HG03103 (cell line): ENCODE results near the gene USP9X.
"Not testable (repeated sequence)": the region's sequence is repeated elsewhere in the genome, so short reads cannot be mapped to it uniquely, and the experiment has no call there.

Experiments used
- ATAC-seq: cut with Tn5 transposase; IDR thresholded peaks from one replicate; pipeline ENCODE4 v1.9.1; 2021; ENCODE audit warnings: low read depth; ENCODE audit not compliant: unreplicated experiment

USP9X gene, protein sequence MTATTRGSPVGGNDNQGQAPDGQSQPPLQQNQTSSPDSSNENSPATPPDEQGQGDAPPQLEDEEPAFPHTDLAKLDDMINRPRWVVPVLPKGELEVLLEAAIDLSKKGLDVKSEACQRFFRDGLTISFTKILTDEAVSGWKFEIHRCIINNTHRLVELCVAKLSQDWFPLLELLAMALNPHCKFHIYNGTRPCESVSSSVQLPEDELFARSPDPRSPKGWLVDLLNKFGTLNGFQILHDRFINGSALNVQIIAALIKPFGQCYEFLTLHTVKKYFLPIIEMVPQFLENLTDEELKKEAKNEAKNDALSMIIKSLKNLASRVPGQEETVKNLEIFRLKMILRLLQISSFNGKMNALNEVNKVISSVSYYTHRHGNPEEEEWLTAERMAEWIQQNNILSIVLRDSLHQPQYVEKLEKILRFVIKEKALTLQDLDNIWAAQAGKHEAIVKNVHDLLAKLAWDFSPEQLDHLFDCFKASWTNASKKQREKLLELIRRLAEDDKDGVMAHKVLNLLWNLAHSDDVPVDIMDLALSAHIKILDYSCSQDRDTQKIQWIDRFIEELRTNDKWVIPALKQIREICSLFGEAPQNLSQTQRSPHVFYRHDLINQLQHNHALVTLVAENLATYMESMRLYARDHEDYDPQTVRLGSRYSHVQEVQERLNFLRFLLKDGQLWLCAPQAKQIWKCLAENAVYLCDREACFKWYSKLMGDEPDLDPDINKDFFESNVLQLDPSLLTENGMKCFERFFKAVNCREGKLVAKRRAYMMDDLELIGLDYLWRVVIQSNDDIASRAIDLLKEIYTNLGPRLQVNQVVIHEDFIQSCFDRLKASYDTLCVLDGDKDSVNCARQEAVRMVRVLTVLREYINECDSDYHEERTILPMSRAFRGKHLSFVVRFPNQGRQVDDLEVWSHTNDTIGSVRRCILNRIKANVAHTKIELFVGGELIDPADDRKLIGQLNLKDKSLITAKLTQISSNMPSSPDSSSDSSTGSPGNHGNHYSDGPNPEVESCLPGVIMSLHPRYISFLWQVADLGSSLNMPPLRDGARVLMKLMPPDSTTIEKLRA (N-terminal part only)

DNA sequence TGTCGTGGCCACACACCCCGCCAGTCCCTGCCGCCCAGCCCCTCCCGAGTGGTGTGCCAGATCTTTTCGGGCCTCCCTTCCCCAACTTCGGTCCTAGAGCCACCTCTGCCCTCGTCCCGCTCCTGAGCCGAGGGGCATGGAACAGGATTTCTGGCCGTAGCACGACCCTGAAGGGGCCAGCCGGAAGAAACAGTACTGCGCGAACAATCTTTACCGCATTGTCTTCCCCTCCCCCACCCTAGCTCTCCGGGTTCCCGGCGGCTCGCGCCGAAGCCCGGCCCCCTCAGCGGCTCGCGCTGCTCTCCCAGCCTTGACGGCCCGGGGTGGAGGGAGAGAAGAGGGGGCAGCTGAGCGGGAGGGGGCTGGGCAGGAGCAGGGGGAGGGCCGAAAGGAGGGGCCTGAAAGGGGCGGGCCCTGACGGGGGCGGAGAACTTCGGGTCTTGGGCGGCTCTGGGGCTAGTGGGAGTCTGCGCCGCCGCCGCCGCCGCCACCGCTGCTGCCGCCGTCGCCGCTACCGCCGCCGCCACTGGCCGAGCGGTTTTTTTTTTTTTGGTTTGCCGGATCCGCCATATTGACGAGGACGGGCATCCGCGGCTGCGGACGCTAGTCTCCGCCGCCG lies at the start of gene USP9X:
Gene USP9X, plus strand, starts transcription at position 553 of the 619 bp plus-strand sequence. CDS start 38,184 bp downstream, outside the sequence.
- peak; percentile 43 for ATAC-seq

DNA sequence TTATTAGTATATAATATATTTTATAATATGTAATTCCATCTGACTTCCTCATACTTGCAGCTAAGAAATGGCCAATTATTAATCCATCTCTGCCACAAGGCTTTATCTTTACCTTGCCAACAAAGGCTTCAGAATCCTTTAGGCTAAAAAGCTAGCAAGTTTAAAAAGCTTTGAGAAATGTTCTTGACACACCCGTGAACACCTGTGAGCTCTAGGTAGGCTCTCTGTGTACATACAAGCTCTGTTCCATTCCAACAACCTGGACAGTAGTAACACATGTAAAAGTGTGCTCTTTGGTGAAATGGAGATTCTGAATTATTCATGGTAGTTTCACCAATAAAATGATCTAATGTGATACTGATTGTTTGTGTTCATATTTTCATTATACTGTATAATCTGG lies 49.7 kb upstream of the USP9X start:
- ATAC-seq, result no peak

DNA sequence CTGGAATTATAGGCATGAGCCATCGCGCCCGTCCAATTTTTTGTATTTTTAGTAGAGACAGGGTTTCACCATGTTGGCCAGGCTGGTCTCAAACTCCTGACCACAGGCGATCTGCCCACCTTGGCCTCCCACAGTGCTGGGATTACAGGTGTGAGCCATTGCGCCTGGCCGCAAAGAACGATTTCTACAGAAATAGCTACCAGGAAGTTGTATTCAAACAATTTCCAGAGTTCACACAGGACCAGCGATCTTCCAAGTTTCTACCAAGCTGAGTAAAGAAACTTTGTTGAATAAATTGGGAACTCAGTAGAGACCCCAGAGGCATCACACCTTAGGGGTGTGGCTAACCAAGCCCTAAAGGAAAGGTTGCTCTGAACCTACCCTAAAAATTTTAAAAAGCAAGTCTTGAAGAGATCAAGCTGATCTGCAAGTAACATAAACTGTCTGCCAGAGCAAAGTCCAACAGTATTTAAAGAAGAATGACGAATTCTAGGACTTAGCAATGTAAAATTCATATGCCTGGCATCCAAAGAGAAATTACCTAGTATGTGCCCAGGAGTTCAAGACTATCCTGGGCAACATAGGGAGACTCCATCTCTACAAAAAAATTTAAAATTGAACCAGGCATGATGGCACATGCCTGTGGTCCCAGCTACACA lies 48.4 kb upstream of the USP9X start:
- no peak for ATAC-seq

DNA sequence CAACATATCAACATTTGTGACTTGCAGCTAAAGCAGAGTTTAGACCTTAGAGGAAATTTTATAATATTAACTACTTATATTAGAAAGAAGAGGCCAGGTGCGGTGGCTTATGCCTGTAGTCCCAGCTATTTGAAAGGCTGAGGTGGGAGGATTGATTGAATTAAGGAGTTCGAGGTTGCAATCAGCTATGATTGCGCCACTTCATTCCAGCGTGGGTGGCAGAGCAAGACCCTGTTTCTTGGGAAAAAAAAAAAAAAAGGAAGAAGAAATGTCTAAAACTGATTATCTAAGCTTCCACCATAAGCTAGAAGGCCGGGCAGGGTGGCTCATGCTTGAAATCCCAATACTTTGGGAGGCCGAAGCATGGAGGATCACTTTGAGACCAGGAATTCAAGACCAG lies 42.0 kb upstream of the USP9X start:
- ATAC-seq, result no peak

DNA sequence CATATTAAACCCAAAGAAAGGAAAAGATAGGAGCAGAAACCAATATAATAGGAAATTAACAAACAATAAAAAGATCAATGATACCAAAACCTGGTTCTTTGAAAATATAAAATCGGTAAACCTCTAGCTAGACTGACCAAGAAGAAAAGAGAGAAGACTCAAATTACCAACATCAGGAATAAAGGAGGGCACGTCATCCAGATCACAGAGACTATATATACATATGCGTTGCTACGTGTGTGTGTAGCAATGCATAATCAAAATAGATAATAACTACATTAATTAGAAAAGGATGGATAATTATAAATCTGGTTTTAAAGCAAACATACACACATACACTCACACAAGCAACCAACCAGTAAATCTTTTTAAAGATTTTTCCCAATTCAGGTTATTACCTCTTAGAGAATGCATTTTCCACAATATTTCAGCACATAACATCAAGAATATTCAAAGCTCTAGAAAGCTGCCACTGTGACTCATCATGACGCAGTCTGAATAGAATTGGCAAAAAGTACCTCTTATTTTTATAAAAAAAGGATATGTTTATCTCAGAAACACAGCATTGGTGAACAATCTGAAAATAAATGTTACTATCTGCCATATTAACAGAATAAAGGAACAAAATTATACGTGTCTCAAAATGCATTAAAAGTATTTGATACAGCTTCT lies 41.4 kb upstream of the USP9X start:
- ATAC-seq, result no peak

DNA sequence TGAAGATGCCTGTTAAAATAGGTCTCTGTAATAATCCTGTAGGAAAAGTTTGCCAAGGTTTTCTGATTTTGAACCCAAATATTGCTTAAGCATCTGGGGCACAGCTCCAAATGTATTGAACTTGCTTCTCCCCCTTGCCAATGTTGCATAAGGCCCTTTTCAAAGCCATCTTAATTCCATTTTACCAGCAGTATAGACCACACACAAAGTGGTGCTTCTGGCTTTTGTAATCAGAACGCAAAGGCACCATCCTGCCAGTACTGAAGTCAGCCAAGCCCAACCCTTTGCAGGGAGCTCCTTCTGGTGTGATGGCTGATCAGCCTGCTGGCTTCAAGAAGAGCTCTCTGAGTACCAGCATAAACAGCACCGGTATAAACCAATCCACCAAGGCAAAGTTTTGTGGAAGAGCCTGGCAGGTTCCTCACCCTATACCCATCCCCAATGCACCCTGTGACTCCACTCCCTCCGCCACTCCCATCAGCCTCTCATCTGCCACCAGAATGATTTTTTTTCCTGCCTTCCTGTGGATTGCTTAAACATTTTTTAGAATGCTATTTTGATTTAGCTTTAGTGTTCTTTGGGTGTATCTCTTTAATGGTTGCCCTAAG lies 39.2 kb upstream of the USP9X start:
- no peak for ATAC-seq

DNA sequence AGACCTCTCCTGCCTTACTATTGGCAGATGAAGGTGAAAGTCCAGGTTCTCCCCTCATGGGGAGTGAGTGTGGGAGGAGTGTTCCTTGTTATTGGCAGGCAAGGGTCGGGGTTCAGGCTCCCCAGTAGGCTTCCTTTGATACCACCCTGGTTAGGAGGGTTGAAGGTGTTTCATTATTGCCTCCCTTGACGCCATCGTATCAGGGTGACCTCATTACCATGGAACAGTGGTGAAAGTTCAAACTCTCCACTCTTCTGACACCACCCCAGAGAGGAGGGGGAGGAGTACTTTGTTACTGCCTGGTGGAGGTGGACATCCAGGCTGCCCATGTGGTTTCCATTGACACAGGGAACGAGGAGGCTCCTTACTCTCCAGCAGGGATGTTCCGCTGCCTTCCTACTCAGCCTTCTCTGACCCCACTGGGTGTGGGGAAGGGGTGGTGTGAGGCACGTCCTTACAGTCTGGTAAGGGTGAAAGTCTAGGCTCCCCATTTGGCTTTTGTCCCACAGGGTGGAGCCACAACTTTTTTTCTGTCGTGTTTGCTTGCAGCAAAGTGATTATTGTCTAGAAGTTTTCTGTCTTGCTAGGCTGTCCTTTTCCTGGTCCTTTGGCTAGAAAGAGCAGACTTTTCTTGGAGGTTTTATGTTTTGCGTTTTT lies 37.2 kb upstream of the USP9X start:
- ATAC-seq, result no peak

DNA sequence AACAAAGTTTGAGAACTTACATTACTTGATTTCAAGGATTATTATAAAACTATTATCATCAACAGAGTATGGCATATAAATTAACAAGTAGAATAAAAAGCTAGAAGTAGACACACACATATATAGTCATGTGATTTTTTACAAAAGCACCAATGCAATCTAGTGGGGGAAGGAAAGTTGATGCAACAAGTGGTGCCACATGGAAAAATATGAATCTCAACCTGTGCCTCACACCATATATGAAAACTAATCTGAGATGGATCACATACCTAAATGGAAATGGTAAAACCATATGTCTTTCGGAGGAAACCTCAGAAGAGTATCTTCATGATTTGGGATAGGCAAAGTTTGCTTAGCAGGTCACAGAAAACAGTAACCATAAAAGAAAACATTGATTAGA lies 34.9 kb upstream of the USP9X start:
- no peak for ATAC-seq

DNA sequence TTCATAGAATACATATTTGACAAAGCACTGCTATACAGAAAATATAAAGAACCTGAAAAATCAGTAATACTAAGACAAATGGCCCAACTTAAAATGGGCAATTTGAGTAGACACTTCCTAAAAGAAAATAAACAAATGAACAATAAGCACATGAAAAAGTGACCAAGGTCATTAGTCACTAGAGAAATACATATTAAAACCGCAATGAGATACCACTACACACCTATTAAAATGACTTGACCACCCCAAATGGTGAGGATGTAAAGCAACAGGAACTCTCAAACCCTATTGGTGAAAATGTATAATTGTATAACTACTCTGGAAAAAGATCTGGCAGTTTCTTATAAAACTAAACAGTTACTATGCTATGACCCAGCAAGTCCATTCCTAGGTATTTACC lies 34.0 kb upstream of the USP9X start:
- no peak for ATAC-seq

DNA sequence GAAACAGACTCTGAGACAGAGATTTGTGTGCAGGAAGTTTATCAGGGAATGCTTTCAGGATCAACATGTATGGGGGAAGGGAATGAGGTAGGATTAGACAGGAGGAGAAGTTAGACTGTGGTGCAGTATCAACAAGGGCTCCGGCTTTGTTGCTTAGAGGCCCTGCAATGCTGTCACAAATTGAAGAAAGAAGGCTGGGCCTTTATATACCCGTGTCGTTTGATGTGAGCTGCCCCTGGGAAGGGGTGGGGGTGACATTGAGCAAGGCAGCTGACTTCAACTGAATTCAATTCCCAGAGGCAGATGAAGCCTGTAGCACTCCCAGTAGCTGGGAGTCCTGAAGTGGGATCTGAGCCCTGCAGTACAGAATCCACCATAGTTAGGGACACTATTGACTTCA lies 29.5 kb upstream of the USP9X start:
- ATAC-seq, result no peak

DNA sequence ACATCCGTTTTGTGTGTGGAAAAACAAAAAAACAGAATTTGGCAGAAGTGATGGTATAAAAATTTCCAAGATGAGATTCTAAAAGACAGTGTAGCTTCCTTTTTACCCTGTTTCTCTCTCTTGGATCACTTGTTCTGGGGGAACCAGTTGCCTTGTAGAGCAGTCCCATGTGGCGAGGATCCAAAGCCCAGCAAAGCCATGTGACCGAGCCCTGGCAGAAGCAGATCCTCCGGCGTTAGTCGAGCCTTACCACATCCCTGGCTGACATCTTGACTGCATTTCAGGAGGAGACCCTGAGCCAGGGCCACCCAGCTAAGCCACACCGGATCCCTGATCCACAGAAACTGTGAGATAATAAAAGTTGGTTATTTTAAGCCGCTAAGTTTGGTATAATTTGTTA lies 22.0 kb upstream of the USP9X start:
- not testable (repeated sequence) for ATAC-seq

DNA sequence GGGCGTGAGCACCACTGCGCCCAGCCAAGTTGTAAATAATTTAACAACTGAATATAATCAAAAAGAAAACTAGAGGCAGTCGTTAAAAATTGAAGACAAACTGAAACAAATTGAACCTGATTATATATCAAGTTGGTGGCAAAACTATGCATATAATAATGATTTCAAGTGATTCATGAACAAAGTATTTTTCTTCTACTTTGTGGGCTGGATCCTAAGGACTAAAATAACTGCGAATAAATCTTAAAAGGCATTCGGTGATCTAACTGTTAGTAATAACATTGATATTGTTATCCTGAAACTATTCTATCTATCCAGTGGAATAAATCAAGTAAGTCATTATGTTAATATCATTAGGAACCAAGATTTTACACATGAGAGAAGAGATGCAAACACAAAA lies 21.2 kb upstream of the USP9X start:
- no peak for ATAC-seq

DNA sequence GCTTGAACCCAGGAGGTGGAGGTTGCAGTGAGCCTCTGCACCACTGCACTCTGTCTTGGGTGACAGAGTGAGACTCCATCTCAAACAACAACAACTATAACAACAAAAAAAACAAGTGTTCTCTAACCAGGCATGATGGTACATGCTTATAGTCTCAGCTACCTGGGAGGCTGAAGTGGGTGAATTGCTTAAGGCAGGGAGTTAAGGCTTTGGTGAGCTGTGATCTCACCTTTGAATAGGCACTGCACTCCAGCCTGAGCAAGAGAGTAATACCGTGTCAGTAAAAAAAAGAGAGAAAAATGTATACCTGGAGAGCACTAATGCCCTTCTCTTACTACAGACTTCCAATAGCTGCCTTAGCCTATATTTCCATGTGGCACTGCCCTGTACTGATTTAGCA lies 18.9 kb upstream of the USP9X start:
- ATAC-seq, result no peak

DNA sequence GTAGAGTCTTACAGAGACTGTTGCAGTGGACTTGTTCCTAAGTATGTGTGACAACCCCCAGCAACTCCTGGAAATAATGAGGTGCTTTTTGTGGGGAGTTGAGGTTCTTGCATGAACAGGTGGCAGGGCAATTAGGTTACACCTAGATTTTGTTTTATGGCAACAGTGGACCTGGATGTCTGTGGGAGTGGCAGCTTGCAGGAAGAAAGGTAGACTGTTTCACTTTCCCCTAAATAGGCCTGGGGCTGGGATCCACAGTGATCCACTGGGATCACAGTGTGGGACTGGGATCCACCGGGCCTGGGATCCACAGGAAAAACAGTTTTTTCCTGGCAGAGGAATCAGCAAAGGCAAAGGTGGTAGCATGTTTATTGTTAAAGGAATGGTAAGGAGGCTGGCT lies 18.3 kb upstream of the USP9X start:
- ATAC-seq, result no peak

DNA sequence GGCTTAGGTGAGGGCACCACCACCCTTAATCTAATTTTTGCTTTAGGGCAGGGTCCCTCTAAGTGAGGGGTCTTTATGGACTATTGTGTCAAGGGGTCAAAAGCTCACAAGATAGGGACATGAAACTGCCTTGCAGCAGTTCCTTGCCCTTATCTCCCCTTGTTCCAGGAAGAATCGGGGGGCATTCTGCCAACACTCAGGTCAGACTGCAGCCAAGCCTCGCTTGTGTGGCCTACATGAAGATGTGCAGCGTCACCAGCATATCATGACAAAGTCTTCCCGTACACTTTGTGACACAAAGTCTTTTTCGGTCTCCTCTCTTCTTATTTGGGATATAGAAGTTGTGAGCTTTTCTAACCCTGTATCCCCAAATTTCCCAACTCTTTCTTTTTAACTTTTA lies 17.5 kb upstream of the USP9X start:
- ATAC-seq, result no peak

DNA sequence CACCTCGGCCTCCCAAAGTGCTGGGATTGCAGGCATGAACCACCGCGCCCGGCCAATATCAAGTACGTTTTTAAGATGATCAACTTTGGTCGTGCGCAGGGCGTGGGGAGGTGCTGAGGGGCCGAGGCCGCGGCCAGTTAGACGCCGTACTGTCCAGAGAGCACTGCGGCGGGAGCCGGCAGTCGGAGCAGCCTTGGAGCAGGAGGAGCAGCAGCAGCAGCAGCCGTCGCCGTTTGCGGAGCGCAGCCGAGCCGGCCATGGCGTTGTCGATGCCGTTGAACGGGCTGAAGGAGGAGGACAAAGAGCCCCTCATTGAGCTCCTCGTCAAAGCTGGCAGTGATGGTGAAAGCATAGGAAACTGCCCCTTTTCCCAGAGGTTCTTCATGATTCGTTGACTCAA lies 8.5 kb upstream of the USP9X start:
- ATAC-seq, result no peak

DNA sequence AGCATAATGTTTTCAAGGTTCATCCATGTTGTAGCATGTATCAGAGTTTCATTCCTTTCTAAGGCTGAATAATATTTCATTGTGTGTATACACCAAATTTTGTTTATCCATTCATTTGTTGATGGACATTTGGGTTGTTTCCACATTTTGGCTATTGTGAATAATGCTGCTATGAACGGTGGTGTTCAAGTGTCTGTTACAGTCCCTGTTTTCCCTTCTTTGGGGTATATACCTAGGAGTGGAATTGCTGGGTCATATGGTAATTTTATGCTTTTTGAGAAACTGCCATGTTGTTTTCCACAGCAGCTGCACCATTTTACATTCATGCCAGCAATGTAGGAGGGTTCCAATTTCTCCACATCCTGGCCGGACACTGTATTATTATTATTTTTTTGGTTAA lies 3.4 kb upstream of the USP9X start:
- no peak for ATAC-seq

DNA sequence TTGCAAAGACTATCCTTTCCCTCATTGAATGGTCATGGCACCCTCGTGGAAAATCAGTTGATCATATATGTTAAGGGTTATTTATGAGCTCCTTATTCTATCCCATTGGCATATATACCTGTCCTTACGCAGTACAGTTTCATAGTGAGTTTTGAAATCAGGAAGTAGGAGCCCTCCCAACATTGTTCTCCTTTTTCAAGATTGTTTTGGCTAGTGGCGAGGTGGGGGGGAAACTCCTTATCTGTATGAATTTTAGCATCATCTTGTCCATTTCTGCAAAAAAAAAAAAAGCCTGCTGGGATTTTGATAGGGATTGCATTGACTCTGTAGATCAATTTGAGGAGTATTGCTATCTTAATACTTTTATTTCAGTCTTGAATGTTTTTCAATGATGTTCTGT lies 2.5 kb upstream of the USP9X start:
- no peak for ATAC-seq
